KBM-7 (cell line): ENCODE measurements around the gene HSPA1A.
"Not testable (repeated sequence)": the region's sequence is repeated elsewhere in the genome, so short reads cannot be mapped to it uniquely, and the experiment has no call there.

Source experiments
- DNase-seq: peaks from one replicate; pipeline ENCODE4 v3.0.0-alpha.2; 2015
- in situ Hi-C: fragments of 300-500 bp; cut with MboI; formaldehyde crosslinking; loops from 2 replicates; pipeline ENCODE4 v1.14.3; 2020; ENCODE audit warnings: low sequenced_read_pairs, low pct_unique_long_range_greater_than_20kb, mixed read lengths

Gene HSPA1A

DNA sequence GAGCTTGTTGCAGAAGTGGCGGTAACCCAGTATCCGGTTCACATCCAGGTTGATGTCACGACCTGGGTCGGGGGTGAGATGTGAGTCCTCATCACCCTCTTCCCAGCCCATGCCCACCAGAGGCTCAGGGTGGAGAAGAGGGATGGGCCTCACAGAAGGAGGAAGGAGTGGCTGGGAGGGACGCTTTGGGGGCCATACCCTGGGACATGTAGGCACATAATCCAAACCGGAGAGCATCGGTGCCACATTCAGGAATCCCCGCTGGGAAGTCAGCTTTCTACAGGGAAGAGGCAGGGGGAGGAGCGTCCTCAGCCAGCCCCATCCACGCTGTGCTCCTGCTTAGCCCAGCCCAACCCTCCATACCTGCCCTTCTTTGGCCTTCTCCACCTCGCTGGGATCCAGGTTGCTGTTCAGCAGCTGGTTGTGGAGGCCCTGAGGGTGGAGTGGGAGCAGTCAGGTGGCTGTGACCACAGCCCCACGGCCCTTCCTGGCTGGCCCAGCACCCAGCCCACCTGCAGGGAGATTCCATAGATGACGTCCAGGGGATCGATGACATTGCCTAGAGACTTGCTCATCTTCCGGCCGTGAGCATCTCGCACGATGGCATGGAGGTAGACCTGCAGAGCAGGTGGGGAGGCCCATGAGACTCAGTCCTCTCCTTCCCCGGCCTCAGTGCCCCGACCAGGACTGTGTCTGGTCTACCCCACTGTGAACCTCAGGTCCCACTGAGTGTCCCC is 34.7 kb upstream of the HSPA1A start:
- in situ Hi-C loops: no loop called here
- DNase-seq: no peak

DNA sequence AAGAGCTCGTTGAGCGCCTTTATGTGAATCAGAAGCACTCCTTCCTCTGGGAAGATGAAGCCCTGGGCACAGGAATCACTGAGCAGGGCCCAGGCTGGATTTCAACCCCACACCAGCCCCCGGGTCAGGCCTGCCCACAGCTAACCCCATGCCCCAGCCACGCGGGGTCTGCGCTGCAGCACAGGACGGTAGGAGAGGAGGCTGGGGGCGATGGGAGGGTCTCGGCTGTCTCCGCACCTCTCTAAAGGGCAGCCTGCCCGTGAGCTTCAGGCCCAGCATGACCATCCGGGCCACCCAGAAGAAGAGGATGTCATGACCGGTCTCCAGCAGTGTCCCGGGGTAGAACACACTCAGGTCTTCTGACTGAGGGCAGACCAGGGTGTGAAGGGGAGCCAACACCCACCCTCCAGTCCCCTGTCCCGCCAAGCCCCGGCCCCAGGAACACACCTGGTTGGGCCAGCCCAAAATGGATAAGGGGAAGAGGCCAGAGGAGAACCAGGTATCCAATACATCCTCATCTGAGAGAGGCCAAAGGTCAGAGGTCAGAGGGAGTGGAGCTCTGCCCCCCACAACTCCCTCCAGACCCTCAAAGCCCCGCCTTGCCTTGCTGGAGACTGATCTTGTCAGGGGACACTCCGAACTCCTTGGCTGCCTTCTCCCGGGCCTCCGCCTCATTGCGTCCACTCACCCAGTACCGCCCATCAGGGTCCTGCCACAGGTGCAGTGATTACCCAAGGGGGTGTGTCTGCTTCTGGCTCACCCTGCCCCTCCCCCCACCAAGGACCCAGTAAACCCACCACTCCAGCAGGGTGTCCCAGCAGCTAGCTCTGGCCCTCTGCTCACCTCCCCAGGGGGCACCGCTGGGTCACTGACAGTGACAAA is 33.9 kb upstream of the HSPA1A start:
- in situ Hi-C loops: no loop called here
- no peak for DNase-seq

DNA sequence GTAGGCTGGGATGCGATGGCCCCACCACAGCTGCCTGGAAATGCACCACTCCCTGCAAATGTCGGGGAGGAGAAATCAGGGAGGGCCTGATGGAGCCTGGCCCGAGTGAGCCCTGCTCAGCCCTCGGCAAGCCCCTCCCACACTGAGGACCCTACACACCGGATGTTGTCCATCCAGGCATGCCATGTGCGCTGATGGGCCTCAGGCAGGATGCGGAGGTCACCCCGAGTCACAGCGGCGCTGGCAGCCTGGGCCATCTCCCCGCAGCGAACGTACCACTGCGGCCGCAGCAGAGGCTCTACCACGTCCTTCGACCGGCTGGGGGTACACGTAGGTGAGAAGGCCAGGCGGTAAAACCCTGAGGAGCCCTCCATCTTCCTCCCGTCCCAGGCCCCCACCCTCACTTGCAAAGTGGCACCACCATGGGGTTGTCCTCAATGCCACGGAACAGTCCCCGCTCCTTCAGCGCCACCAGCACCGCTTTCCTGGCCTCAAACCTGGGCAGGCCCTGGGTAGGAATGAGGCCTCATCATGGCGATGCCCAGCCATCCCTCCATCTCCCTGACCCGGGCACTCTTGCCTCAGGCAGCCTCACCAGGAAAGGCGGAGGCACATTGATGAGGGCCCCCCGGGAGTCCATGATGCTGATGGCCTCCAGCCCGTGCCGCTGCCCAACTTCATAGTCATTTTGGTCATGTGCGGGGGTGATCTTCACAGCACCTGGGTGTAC is 33.1 kb upstream of the HSPA1A start:
- DNase-seq: no peak
- in situ Hi-C loops: no loop called here

DNA sequence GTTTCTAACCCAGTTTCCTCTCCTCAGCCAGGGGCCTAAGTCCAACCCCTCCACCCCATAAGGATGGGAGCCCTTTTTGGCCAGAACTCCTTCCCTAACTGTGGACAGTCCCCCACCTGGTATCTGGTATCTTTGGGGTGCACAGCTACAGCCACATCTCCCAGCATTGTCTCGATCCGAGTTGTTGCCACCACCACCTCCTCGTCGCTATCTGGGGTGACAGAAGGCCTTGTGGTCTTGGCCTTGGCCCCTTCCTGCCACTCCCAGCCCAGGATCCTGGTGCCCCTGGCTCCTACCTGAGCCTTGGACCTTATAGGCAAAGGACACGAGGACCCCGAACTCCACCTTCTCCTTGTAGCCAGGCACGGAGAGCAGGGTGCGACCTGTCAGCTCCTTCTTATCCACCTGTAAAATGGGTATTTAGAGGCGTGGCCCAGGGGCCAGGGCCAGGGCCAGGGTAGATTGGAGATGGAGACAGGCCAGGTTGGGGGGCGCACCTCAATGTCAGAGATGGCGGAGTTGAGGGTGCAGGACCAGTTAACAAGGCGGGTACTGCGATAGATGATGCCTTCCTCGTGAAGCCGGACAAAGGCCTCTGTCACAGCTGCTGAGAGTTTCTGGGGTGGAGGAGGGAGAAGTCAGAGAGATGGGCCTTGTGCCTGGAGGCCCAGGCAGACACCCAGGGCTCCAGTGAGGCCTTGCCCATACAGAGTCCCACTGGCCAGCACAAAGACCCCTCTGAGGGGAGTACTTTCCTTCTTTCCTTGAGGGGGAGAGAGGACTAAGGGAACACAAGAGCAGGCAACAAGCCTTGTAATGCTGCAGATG is 31.0 kb upstream of the HSPA1A start:
- in situ Hi-C loops: no loop called here
- no peak for DNase-seq

DNA sequence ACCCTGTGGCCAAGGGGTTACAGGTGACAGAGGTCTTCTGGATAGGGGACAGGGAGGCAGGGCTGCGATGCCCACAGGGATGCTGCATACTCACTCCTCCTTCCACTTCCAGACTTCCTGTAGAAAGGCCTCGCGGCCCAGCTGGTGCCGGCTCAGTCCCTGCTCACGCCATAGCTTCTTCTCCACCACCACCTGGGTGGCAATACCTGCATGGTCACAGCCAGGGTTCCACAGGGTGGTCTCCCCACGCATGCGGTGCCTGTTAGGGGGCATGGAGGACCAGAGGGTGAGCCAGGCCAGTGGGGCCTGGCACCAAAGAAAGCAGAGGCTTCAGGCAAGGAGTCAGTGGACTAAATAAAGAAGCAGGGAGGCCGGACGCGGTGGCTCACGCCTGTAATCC is 29.9 kb upstream of the HSPA1A start:
- in situ Hi-C loops: no loop called here
- no peak for DNase-seq

DNA sequence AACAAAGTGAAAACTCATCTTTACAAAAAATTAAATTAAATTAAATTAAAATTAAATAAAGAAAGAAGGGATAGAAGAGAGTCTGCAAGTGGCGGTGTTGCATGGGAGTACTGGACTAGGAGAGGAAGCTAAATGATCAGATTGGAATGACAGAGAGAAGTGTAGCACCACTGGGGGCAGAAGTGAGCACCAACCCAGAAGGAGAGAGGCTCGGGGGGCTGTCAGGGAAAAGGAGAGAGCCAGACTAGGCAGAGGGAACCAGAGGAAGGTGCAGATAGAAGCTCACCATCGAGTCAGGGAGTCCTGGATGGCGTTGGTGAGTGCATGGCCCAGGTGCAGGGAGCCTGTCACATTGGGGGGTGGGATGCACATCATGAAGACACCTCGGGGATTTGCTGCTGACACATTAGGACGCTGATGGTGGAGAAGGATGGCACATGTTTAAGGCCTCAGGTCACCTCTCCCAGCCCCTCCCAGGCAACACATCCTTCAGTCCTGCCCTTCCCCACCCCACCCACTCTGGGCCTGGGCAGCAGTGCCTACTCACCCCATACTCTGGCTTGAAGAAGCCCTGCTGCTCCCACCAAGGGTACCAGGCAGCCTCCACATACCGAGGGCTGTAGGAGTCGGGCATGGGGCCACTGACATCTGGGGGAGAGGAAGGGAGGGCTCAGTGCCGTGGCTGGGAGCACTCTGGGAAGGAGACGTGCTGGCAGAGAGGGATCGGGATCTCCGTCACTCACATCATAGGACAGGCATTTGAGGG is 23.8 kb upstream of the HSPA1A start:
- peak; percentile 77 for DNase-seq
- in situ Hi-C loops: no loop called here

DNA sequence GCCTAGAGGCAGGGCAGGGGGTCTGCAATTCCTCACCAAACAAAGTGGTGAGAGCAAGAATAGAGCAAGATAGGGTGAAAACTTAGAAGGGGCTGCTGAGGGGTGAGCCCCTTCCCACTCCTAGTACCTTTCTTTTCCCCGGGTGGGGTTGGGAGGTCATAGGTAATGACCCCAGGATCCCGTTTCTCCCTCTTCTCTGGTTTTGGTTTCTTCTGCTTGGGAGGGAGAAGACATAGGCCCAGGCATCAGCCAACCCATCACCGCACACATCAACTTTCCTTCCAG is 23.3 kb upstream of the HSPA1A start:
- DNase-seq: no peak
- in situ Hi-C loops: no loop called here

DNA sequence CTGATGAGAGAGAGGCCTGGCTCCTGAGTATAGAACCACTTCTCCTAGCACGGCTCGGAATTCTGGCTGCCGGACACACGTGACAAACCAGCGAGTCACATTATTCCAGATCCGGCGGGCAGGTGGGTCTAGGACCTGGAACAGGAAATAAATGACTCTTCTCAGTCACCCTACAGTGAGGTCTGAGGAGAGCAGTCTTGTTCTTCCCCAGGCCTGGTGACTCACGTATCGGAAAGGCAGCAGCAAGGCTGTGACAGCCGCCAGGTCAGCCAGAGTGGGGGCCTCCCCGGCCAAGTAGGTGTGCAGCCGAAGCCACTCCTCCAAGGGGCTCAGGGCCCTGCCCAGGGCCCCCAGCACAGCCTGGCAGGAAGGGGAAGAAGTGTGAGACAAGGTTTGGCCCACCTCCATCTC is 22.6 kb upstream of the HSPA1A start:
- DNase-seq: no peak
- in situ Hi-C loops: no loop called here

DNA sequence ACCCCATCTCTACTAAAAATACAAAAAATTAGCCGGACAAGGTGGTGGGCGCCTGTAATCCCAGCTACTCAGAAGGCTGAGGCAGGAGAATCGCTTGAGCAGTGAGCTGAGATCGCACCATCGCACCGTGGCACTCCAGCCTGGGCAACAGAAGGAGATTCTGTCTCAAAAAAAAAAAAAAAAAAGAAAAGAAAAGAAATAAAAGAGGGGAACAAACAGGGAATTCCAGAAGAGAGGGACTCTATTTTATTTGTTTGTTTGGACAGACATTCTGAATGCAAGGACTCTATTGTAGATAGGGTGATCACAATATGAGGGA is 21.5 kb upstream of the HSPA1A start:
- in situ Hi-C loops, DNase-seq: not testable (repeated sequence)

DNA sequence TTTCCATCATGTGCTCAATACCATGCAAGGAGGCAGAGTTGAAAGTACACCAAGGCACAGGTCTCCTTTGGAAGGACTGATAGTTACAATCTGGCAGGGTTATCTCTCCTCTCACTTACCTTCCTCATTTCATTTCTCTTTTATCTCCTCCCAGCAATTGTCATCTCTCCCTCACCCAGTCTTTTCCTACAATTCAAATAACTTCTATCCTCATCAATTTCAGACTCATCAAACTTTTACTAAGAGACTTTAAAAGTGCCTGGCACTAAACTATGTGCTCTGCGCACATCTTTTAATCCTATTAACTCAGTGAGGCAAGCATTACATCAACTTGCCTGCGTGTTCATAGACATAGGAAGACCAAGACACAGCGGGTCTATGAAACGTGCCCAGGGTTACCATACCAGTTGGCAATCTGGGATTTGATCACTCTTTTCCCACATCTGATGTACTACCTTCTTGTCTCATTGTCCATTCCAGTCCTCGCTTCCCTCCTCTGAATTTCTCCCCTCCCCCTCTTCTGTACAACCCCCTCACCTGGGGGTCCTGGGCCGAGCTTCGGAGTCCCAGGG is 21.0 kb upstream of the HSPA1A start:
- DNase-seq: peak; percentile 55
- in situ Hi-C loops: no loop called here

DNA sequence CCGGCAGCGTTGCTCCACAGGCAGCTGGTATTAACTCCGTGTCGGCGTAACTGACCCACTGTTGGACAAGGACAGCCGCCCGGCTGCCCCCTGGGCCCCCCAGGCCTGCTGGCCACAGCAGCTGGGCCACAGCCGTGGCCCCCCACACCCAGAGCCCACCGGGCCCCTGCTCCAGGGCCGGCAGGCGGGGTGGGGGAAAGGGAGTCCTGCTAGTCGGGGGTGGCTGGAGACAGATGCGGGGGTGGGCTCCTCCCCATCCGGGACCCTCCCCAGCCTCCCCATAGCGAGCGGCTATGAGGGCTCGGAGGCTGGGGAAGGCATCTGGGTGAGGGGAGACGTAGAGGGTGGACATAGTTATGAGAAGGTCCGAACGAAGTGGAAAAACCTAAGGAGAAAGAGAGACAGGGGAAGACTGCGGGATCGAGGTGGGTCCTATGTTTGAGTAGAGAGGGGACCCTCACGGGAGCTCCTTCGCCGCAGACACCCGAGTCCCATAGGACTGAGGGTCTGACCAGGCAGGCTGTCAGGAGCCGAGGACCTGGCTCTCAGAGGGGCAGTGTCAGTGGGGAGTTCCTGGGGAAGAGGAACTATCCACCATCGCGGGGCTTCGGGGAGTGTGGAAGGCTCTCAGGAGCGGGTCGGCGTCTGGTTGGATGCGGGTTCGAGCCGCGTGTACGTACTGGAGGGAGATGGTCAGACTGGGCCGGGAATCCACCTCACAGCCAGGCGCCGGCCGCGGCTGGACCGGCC is 20.3 kb upstream of the HSPA1A start:
- in situ Hi-C loops: no loop called here
- peak; percentile 75 for DNase-seq

DNA sequence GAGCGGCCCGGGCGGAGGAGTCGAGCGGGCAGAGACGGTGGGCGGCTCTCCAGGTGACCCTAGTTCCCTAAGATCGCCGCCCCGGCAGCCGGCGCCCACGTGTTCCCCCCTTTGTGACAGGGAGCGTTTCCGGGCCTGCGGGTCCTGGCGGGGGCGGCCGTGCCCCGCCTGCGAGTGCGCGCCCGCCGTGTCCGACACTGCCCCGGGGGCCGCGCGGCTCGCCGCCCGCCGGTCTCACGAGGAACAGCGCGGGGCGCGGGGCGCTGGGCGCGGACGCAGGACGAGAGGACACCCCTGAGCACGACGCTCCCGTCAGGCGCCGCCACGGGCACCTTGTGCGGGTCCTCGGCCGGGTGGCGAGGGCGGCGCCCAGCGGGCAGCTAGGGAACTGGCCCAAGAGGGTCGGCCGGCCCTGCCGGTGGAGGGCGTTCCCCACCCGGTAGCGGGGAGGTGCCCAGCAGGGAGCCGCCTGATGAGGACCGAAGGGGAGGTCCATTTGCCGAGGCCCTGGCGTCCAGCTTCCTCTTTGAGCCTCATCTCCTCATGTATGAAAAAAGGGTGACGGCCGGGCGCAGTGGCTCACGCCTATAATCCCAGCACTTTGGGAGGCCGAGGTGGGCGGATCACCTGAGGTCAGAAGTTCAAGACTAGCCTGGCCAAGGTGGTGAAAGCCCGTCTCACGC is 19.6 kb upstream of the HSPA1A start, which contains the start of gene VARS1:
Gene VARS1, minus strand, starts transcription at position 137 of the 683 bp plus-strand sequence. CDS start 535 bp downstream, outside the sequence.
- in situ Hi-C loops: no loop called here

DNA sequence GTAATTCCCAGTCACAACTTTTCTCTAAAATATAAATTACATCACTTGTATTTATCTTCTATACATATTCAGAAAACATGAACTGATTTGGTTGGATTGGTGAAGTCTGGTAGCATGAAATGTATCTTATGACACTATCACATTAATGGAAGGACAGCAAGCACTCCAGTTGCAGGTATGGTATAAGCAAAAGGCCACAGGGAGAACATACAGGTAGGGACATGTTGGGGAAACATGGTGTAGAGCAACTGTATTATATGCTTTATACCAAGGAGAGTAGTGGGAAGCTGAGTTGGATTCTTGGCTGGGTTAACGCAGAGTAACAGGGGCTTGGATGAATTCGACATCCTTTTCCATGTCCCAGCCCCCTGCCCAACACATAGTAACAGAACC is 18.4 kb upstream of the HSPA1A start:
- in situ Hi-C loops: no loop called here
- no peak for DNase-seq

More for the DNA sequence above, 19.6 kb upstream of the HSPA1A start, which contains the start of gene VARS1:
- DNase-seq: peak; percentile 91

DNA sequence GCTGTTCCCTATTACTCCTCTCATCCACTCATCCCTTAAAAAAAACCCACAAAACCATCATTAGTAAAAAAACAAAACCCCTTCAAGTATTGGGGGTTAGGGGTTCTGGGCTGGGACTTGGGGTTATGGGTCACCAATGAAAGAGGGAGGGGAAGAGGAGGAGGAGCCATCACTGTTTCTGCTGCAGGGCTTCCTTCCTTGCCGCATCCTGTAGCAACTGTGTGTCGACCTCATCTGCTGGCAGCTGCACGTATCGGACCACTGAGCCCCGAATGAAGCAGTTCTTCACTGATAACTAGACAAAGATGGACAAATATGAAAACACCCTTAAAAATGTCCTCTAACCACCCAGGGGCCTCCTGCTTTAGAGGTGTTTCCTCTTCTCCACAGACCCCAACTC is 17.8 kb upstream of the HSPA1A start:
- in situ Hi-C loops: no loop called here
- no peak for DNase-seq

DNA sequence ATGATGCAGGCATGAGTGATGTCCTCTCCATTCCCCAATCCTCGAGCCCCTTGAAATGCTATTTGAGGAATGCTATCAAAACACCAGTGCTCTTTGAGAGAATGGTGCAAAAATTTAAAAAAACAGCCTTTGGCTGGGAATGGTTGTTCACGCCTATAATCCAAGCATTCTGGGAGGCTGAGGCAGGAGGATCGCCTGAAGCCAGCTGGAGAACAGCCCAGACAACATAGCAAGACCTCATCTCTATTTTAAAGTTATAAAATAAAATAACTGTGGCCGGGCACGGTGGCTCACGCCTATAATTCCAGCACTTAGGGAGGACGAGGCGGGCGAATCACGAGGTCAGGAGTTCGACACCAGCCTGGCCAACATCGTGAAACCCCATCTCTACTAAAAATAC is 15.6 kb upstream of the HSPA1A start:
- DNase-seq: no peak
- in situ Hi-C loops: no loop called here

DNA sequence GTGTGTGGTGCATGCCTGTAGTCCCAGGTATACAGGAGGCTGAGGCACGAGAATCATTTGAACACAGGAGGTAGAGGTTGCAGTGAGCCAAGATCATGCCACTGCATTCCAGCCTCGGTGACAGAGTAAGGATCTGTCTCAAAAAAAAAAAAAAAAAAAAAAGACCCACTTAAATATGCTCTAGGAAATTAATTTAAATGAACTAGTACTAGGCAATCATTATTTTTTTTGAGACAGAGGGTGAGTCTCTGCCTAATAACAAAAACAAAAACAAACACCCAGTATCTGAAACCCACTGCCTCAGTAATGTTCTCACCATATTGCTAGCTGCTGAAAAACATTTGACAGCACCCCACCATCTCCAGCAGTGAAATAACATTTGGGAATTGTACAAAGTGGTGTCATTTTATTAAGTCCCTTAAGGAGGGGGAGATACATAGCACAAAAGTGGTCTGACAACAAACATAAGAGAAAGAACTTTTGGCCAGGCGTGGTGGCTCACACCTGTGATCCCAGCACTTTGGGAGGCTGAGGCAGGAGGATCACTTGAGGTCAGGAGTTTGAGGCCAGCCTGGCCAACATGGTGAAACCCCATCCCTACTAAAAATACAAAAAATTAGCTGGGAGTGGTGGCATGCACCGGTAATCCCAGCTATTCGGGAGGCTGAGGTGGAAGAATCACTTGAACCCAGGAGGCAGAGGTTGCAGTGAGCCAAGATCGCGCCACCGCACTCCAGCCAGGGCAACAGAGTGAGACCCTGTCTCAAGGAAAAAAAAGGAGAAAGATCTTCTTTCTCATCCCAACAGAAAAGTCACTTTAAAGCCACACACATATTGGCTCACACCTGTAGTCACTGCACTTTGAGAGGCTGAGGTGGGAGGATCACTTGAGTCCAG is 14.1 kb upstream of the HSPA1A start:
- in situ Hi-C loops, DNase-seq: not testable (repeated sequence)
